ENCODE results near the gene LRCH1.

GRCh38 chr13:46592385-46592784 lies 39.4 kb downstream of the LRCH1 start:
- TF ChIP-seq CTCF (conservative IDR thresholded peaks at IDR 0.05) (no peak), EZH2 (IDR thresholded peaks at IDR 0.05; ENCODE audit: low read depth) (no peak)

Data from PC-9 (cell line).